Measurements from ENCODE around the gene ADAM19. TPM values are rescaled to one million over a fixed set of nuclear protein-coding genes. Genes with fewer than 3 reads are reported as not detected.

The ADAM19 gene
- polyA plus RNA-seq, 1 donor from 2014 or later, result 9.9 TPM

DNA sequence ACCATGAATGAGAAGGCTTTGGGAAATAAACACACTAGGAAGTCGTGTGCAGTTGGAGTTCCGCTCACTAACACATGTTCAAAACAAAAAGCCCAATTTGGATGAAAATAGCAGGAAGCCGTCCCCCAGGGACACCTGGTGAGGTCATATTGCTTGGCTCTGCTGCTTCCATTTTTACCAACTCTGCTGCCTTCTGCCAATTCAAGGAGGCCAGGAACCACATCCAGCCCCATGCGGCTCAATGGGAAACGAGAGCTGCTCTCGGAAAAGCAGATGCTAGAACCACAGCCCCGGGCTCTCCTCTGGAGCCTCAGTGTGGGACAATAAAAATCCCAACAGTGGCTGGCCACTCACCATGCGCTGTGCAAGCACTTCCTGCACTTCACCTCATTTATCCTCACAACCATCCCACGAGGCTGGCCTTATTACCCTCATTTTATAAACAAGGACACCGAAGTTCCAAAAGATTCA is 13.4 kb downstream of the ADAM19 start:
- Histone ChIP-seq H2AFZ (ENCODE audit: low read depth, low read length) (no peak overlapping the region), H3F3A (ENCODE audit: insufficient read depth, low read length, poor library complexity, severe bottlenecking) (no peaks in the 10 kb centered on the region), H3K79me2 (replicated peaks; ENCODE audit: insufficient read depth, low read length) (no peaks in the 10 kb centered on the region), H3K9me3 (ENCODE audit: low read length) (no peaks in the 10 kb centered on the region), H3K36me3 (ENCODE audit: insufficient read depth, low read length) (no peaks in the 10 kb centered on the region), H3K27ac (ENCODE audit: low read length) (no peak overlapping the region), H3K4me3 (ENCODE audit: low read length) (no peak overlapping the region), H3K9me2 (ENCODE audit: insufficient read depth, low read length) (no peaks in the 10 kb centered on the region), H3K9ac (ENCODE audit: low read length) (no peak overlapping the region), H3K4me2 (ENCODE audit: low read length) (no peak overlapping the region), H3K27me3 (ENCODE audit: insufficient read depth, low read depth, low read length) (no peaks in the 10 kb centered on the region), H4K20me1 (ENCODE audit: insufficient read depth) (no peaks in the 10 kb centered on the region)
- TF ChIP-seq SMC3 (conservative IDR thresholded peaks at IDR 0.05; ENCODE audit: poor library complexity) (no peak), RAD21 (conservative IDR thresholded peaks at IDR 0.05) (no peak), EZH2 (IDR thresholded peaks at IDR 0.05; ENCODE audit: borderline replicate concordance, insufficient read depth, low read length, poor library complexity, severe bottlenecking) (no peak), POLR2AphosphoS5 (IDR thresholded peaks at IDR 0.05) (no peak)

DNA sequence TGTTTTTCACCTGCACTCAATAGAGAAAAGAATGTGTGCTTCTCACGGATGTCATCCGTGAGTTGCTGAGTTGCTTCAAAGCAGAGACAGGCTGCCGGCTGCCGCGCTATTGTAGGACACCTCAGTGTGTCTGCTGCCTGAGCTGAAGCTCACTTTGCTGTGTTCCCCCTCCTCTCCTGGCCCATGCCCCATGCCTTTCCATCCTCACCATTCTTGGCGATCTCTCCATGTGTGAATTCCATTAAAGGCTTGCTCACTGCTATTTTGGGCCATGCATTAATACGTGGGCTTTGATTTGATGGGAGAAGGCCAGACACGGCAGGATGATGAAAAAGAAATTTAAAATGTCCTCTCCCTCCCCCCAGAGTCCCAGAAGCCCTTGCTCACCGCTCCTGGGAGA is 14.5 kb downstream of the ADAM19 start:
- TF ChIP-seq POLR2AphosphoS5 (IDR thresholded peaks at IDR 0.05) (no peak), EZH2 (IDR thresholded peaks at IDR 0.05; ENCODE audit: borderline replicate concordance, insufficient read depth, low read length, poor library complexity, severe bottlenecking) (no peak), EP300 (conservative IDR thresholded peaks at IDR 0.05; ENCODE audit: poor library complexity, severe bottlenecking) (no peak)
- TF ChIP-seq, protein P1, sequence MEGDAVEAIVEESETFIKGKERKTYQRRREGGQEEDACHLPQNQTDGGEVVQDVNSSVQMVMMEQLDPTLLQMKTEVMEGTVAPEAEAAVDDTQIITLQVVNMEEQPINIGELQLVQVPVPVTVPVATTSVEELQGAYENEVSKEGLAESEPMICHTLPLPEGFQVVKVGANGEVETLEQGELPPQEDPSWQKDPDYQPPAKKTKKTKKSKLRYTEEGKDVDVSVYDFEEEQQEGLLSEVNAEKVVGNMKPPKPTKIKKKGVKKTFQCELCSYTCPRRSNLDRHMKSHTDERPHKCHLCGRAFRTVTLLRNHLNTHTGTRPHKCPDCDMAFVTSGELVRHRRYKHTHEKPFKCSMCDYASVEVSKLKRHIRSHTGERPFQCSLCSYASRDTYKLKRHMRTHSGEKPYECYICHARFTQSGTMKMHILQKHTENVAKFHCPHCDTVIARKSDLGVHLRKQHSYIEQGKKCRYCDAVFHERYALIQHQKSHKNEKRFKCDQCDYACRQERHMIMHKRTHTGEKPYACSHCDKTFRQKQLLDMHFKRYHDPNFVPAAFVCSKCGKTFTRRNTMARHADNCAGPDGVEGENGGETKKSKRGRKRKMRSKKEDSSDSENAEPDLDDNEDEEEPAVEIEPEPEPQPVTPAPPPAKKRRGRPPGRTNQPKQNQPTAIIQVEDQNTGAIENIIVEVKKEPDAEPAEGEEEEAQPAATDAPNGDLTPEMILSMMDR (IDR thresholded peaks at IDR 0.05; ENCODE audit: poor library complexity, severe bottlenecking), result no peak
- Histone ChIP-seq H3F3A (ENCODE audit: insufficient read depth, low read length, poor library complexity, severe bottlenecking) (no peaks in the 10 kb centered on the region), H3K9ac (ENCODE audit: low read length) (no peak overlapping the region), H3K4me3 (ENCODE audit: low read length) (no peak overlapping the region), H3K9me3 (ENCODE audit: low read length) (no peaks in the 10 kb centered on the region), H3K36me3 (ENCODE audit: insufficient read depth, low read length) (no peaks in the 10 kb centered on the region), H3K27ac (ENCODE audit: low read length) (peak overlapping the region; percentile 25), H4K20me1 (ENCODE audit: insufficient read depth) (no peaks in the 10 kb centered on the region), H3K27me3 (ENCODE audit: insufficient read depth, low read depth, low read length) (no peaks in the 10 kb centered on the region), H2AFZ (ENCODE audit: low read depth, low read length) (no peak overlapping the region), H3K4me2 (ENCODE audit: low read length) (no peak overlapping the region), H3K79me2 (replicated peaks; ENCODE audit: insufficient read depth, low read length) (no peaks in the 10 kb centered on the region), H3K9me2 (ENCODE audit: insufficient read depth, low read length) (no peaks in the 10 kb centered on the region)

DNA sequence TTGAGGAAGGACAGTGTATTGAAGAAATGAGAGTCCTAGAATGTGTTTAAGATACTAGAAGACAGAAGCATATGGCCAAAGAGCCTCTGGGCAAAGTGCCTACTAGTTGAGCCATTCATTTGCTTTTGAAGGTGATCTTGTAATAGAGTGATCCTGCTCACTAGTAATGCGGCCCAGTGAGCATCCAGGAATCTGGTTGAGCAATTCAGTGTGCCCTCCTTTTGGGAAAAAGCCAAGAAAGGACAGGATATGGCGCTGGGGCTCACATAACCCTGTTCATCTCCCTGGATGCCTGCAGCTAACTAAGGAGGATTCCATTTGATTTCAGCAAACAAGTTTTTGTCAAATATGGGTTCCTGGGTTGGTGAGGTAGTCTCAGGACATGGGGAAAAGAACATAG is 16.3 kb downstream of the ADAM19 start:
- no peak overlapping the region for H2AFZ ChIP-seq (ENCODE audit: low read depth, low read length)
- no peak overlapping the region for H3K4me2 ChIP-seq (ENCODE audit: low read length)
- H3K9me3 ChIP-seq (ENCODE audit: low read length), result no peaks in the 10 kb centered on the region
- H3K9me2 ChIP-seq (ENCODE audit: insufficient read depth, low read length), result no peaks in the 10 kb centered on the region
- H3F3A ChIP-seq (ENCODE audit: insufficient read depth, low read length, poor library complexity, severe bottlenecking), result no peaks in the 10 kb centered on the region
- no peak for TF ChIP-seq TAF1 (IDR thresholded peaks at IDR 0.05; ENCODE audit: low read depth)
- TF ChIP-seq, protein P2, sequence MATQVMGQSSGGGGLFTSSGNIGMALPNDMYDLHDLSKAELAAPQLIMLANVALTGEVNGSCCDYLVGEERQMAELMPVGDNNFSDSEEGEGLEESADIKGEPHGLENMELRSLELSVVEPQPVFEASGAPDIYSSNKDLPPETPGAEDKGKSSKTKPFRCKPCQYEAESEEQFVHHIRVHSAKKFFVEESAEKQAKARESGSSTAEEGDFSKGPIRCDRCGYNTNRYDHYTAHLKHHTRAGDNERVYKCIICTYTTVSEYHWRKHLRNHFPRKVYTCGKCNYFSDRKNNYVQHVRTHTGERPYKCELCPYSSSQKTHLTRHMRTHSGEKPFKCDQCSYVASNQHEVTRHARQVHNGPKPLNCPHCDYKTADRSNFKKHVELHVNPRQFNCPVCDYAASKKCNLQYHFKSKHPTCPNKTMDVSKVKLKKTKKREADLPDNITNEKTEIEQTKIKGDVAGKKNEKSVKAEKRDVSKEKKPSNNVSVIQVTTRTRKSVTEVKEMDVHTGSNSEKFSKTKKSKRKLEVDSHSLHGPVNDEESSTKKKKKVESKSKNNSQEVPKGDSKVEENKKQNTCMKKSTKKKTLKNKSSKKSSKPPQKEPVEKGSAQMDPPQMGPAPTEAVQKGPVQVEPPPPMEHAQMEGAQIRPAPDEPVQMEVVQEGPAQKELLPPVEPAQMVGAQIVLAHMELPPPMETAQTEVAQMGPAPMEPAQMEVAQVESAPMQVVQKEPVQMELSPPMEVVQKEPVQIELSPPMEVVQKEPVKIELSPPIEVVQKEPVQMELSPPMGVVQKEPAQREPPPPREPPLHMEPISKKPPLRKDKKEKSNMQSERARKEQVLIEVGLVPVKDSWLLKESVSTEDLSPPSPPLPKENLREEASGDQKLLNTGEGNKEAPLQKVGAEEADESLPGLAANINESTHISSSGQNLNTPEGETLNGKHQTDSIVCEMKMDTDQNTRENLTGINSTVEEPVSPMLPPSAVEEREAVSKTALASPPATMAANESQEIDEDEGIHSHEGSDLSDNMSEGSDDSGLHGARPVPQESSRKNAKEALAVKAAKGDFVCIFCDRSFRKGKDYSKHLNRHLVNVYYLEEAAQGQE (IDR thresholded peaks at IDR 0.05; ENCODE audit: borderline replicate concordance), result no peak
- no peak for TF ChIP-seq MXI1 (conservative IDR thresholded peaks at IDR 0.05; ENCODE audit: poor library complexity, severe bottlenecking)
- TF ChIP-seq, protein P1 (IDR thresholded peaks at IDR 0.05; ENCODE audit: poor library complexity, severe bottlenecking), result no peak
- no peak for TF ChIP-seq EP300 (conservative IDR thresholded peaks at IDR 0.05; ENCODE audit: poor library complexity, severe bottlenecking)
- H3K36me3 ChIP-seq (ENCODE audit: insufficient read depth, low read length), result no peaks in the 10 kb centered on the region
- H3K79me2 ChIP-seq (replicated peaks; ENCODE audit: insufficient read depth, low read length), result no peaks in the 10 kb centered on the region
- H3K27me3 ChIP-seq (ENCODE audit: insufficient read depth, low read depth, low read length), result no peaks in the 10 kb centered on the region
- no peaks in the 10 kb centered on the region for H4K20me1 ChIP-seq (ENCODE audit: insufficient read depth)
- H3K4me3 ChIP-seq (ENCODE audit: low read length), result no peak overlapping the region
- H3K27ac ChIP-seq (ENCODE audit: low read length), result no peak overlapping the region
- no peak overlapping the region for H3K9ac ChIP-seq (ENCODE audit: low read length)
